Activated CD4-positive, alpha-beta T cell treated with anti-CD3 and anti-CD28 coated beads, Interleukin-2, Interleukin-6, amounts not matched to agents 100 ng/mL and 50 ng/mL, durations not matched to agents 16 hours and 8 hours (primary cell): Measurements from ENCODE around the gene CYB5R2.

Experiments
- DNase-seq: peaks from one replicate; pipeline ENCODE4 v3.0.0-alpha.2; 2020

The CYB5R2 gene

DNA sequence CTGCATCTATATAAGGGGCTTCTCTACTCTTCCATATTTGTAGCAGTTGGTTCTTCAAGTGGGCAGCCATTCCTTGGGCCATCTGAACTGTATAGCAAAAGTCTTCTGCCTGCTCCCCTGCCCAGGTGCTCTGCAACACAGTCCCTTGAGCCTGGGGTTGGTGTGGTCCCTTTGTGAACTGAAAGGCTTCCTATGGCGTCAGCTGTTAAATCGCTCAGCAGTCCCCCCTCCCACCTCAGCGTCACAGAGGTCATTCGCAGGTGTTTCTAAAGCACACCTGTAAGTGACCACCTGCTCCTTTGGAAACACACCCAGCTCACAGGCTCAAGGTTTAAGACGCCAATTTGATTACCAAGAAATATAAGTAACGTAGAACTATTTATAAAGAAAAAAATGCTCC lies 37.0 kb downstream of the CYB5R2 start:
- DNase-seq = no peak

DNA sequence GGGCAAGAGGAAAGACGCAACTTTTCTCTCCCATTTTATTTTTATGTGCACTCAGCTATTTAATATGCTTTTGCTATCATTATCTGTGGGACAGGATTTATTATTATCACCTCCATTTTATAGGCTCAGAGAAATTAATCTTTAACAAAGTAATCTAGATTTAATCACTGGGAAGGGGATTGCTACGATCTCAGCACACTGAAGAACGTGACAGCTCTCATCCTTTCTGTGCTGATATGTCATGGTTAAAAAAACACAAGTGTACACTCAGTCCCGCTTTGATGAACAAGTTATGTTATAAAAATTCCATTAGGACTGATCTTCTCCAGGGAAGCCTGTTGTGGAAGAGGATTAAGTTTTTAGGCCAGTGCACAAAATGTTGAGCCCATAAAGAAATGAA lies 37.6 kb downstream of the CYB5R2 start:
- DNase-seq = no peak

DNA sequence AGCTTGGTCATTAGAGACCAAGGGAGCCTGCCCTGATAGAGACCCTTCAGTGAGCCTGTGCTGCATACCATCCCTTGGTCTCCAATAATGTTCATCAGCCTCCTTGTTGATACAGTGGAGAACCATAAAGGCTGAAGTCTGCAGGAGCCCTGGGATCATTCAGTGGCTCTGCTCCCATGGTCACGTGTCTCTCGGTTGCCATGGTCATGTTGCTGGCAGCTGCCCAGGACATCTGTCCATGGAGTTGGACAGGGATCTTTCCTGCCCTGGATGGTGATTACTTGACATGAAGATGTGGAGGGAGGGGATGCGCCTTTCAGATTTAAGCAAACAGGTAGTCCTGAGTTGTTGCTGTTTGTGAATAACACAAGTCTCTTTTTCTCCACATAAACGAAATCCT lies 38.2 kb downstream of the CYB5R2 start:
- DNase-seq = no peak

DNA sequence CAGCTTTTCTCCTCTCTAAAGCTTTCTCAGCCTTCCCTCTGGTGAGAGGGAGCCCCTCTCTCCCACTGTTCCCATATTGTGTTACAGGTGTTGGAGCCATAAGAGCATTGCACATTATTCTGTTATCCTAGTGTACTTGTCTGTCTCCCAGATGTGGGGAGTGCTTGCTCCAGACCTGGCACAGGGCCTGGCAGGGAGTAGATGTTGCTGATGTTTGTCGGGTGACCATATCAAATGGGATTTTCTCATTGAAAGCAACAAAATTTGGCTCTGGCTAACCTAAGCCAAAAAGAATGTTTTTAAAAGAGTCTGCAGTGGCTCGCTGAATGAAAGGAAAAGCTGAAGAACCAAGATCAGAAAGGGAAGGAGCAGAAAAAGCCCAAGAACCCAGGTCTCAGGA lies 41.1 kb downstream of the CYB5R2 start:
- DNase-seq = no peak

DNA sequence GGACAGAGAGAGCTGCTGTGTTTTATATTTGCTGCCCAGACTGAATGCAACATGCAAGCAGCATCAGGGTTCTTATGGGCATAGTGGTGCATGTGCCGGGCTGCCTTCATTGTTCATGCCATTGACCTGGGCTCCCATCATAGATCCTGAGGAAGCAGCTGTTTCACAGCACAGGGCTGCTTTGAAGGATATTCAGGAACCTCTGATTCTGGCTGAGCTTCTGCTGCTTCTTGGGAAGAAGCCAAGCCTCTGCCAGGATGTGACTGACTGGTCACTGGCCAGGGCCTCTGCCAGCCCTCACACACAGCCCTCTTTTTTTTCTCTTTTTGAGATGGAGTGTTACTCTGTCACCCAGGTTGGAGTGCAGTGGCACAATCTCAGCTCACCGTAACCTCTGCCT lies 43.3 kb downstream of the CYB5R2 start:
- DNase-seq = no peak

DNA sequence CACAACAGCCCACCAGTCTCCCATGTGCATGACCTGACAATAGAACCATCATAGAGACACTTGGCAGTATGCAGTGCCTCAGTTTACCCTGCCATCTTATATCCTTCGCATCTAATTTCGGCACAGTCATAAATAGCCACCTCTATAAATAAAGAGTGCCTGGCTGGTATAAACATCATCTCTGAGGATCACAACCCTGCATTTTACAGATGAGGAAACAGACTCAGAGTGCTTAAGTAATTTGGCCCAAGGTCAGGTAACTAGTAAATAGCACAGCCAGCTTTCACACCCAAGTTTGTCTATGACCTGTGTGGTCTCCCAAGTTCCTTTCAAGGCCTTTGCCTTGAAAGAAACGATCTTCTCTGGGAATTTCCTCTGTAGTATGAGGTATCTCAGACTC lies 44.6 kb downstream of the CYB5R2 start:
- no peak for DNase-seq

DNA sequence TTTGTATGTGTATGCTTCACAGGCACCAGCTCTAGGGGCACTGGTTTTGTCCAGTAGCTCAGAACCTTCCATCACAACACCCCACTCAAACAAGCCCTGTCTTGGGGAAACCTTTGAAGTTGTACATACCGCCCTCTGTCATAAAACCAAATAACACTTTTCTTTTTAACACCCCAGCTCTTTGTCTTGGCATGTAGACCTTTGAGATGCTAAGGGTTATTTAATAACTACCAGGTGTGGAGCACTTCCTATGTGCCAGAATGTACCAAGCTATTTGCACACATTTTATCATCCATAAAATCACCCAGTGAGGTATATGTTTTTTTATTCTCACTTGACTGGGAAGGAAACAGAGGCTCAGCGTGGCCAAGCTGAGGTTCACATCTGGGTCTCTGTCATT lies 50.6 kb downstream of the CYB5R2 start:
- no peak for DNase-seq

DNA sequence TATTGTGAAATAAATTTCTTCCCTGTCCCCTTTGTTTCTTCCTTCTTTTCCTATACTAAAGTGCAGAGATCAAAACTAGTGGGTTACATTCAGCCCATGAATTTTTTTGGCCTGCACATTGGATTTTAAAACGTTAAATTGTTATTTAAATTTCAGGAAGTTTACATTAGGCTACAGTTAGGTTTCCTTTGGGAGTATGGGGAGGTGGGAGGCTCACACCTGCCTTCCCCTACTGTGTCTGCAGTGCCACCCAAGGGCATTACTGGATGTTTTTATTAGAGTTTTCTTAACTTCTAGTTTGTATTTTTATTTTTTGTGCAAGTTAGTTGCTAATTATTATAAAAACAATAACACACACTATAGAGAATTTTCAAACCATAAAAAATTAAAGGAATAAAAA lies 51.7 kb downstream of the CYB5R2 start:
- DNase-seq = no peak

DNA sequence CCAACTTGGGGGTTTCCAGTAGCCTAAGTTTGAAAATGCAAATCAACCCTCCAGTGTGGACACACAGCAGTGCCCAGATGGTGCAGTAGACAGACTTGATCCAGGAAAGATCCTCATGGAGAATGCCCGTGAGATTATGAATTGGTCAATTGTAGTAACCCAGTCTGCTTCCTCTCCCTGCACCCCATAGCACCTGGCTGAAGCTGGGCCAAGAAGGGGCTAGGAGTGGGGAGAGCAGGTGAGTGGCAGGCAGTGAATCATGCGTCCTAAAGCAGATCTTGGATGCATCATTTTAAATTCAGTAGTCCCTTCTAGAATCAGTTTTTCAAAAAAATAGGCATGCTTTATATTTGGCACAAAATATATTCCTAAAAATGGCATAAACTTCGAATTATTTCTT lies 52.2 kb downstream of the CYB5R2 start:
- DNase-seq = no peak

DNA sequence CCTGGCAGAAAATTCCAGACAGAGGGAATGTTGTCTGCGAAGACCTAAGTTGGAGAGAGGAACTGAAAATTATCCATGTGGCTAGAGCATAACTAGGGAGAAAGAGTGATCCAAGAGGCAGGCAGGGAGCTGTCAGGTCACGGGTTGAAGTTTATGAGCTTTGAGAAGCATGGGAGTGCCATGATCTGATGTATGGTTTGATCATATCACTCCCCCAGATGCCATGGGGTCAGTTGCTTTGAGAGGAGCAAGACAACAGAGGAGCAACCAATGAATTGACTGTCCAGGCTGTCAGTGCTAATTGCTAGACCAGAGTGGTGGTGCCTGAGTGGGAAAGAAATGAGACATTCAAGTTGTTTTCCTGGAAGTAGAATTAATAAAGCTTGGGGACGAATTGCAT lies 54.0 kb downstream of the CYB5R2 start:
- no peak for DNase-seq

DNA sequence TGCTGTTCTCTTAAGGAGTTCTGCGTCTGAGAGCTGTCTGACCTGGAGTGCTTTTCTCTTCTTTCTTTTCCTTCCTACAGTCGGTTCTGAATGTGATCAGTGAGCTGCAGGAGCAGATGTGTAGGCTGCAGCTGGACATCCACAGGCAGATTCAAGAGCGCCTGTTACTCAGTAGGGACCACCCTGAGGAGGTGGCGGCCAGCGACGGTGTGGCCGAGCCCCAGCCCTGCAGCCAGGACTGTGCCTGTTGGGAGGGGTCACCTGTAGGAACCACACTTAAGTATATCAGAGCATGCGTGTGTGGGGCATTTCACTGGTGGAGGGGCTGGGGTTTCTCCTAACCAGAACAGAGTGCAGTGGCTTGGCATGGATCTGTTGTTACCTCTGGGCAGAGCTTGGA lies 56.3 kb downstream of the CYB5R2 start:
- DNase-seq = no peak
